ENCODE results near the gene ZNF44. TPM values are rescaled to one million over a fixed set of nuclear protein-coding genes. Genes with fewer than 3 reads are reported as not detected.
"Not testable (repeated sequence)": the region's sequence is repeated elsewhere in the genome, so short reads cannot be mapped to it uniquely, and the experiment has no call there.

ZNF44 gene
- total RNA-seq, 6 experiments from 2014 or later = 6.6 to 7.6 (median 7.3) TPM

- Mint-ChIP-seq H3K9me3 (peaks cover 50% of the 10 kb centered on the region), H3K4me3 (no peak overlapping the region), H3K4me1 (ENCODE audit: low read depth) (no peaks in the 10 kb centered on the region), H3K27me3 (ENCODE audit: insufficient read depth) (no peaks in the 10 kb centered on the region), H3K36me3 (ENCODE audit: low read depth) (peaks cover 61% of the 10 kb centered on the region), H3K27ac (no peak overlapping the region)
- no peak for TF ChIP-seq CTCF (IDR thresholded peaks at IDR 0.05)
- DNase-seq = no peak
Observed at GRCh38 chr19:12325690-12326089, 31.0 kb upstream of the ZNF44 start.

- Mint-ChIP-seq H3K36me3 (ENCODE audit: low read depth) (peaks cover 63% of the 10 kb centered on the region), H3K4me1 (ENCODE audit: low read depth) (no peaks in the 10 kb centered on the region; the same call in 1 of the 2 replicates), H3K4me3 (no peak overlapping the region), H3K27ac (no peak overlapping the region), H3K9me3 (peaks cover 77% of the 10 kb centered on the region), H3K27me3 (ENCODE audit: insufficient read depth) (no peaks in the 10 kb centered on the region; the same call in 1 of the 2 replicates)
- no peak for DNase-seq
- no peak for TF ChIP-seq CTCF (IDR thresholded peaks at IDR 0.05)
Observed at GRCh38 chr19:12318782-12319413, 24.2 kb upstream of the ZNF44 start.

DNA sequence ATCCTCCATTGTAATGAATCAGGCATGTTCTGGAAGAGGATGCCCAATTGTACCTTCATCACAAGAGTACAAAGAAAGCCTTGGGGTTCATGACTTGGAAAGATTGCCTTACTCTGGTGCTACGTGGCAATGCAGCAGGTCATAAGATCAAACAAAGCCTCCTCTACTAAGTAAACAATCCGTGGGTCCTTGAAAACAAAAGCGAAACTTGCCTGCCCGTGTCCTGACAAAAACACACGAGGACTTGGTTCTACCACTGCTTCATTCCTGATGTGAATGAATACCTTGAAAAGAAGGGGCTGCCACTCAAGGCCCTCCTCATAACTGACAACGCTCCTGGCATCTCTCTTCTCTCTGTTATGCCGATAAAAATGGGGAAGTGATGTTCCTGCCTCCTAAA, 19.9 kb upstream of the ZNF44 start:
- DNase-seq = no peak
- Mint-ChIP-seq H3K36me3 (ENCODE audit: low read depth) (peaks cover 42% of the 10 kb centered on the region), H3K4me3 (peak overlapping the region; percentile 39; the same call in 1 of the 2 replicates), H3K27me3 (ENCODE audit: insufficient read depth) (no peaks in the 10 kb centered on the region; the same call in 1 of the 2 replicates), H3K9me3 (peaks cover 64% of the 10 kb centered on the region), H3K4me1 (ENCODE audit: low read depth) (no peaks in the 10 kb centered on the region; the same call in 1 of the 2 replicates), H3K27ac (no peak overlapping the region)
- no peak for TF ChIP-seq CTCF (IDR thresholded peaks at IDR 0.05)

- H3K27me3 Mint-ChIP-seq (ENCODE audit: insufficient read depth); H3K27ac Mint-ChIP-seq; H3K4me3 Mint-ChIP-seq; DNase-seq; H3K36me3 Mint-ChIP-seq (ENCODE audit: low read depth); H3K4me1 Mint-ChIP-seq (ENCODE audit: low read depth): not testable (repeated sequence)
- H3K9me3 Mint-ChIP-seq = peaks cover 34% of the 10 kb centered on the region
Observed at GRCh38 chr19:12308891-12309290, 14.2 kb upstream of the ZNF44 start.

- TF ChIP-seq CTCF (IDR thresholded peaks at IDR 0.05) = no peak
- H3K36me3 Mint-ChIP-seq (ENCODE audit: low read depth) = peaks cover 20% of the 10 kb centered on the region
Observed at GRCh38 chr19:12295191-12295590, 508 bp upstream of the ZNF44 start.

DNA sequence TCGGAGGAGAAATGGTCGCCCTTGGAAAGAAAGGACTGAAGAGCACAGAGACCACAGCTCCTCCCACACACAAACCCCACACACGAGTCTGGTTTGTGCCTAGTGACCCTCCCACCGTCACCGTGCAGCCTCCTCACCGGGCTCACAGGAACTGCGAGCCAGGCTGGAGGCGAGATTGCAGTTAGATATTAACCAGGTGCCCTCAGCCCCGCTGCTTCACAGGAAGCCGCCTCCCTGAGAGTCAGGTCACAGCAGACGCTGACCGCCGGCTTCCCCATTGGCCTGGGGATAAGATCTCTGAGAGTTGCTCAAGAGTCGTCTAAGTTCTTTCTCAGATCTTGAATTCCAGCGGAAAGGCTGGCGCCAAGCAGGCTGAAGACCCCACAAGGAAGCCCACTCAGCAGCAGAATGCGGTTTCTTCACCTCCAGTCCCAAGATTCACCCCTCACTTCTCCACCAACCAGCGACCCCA, 870 bp downstream of the ZNF44 start:
- peaks cover 20% of the 10 kb centered on the region for H3K4me1 Mint-ChIP-seq (ENCODE audit: low read depth)
- peak overlapping the region; percentile 98 for H3K4me3 Mint-ChIP-seq
- H3K9me3 Mint-ChIP-seq = peaks cover 13% of the 10 kb centered on the region
- peak; percentile 62 for DNase-seq
- peaks cover 2% of the 10 kb centered on the region for H3K27me3 Mint-ChIP-seq (ENCODE audit: insufficient read depth)
- H3K36me3 Mint-ChIP-seq (ENCODE audit: low read depth) = peaks cover 27% of the 10 kb centered on the region
- peak overlapping the region; percentile 96 for H3K27ac Mint-ChIP-seq
- TF ChIP-seq CTCF (IDR thresholded peaks at IDR 0.05) = no peak

More at GRCh38 chr19:12295191-12295590, 508 bp upstream of the ZNF44 start:
- no peaks in the 10 kb centered on the region; the same call in none of the 2 replicates for H3K27me3 Mint-ChIP-seq (ENCODE audit: insufficient read depth)
- H3K27ac Mint-ChIP-seq = peak overlapping the region; percentile 99
- DNase-seq = no peak
- peak overlapping the region; percentile 98 for H3K4me3 Mint-ChIP-seq
- peaks cover 17% of the 10 kb centered on the region for H3K9me3 Mint-ChIP-seq
- peaks cover 10% of the 10 kb centered on the region for H3K4me1 Mint-ChIP-seq (ENCODE audit: low read depth)

All from HFFc6 (cell line).